Measurements from ENCODE around the gene ABCD2.

The ABCD2 gene

DNA sequence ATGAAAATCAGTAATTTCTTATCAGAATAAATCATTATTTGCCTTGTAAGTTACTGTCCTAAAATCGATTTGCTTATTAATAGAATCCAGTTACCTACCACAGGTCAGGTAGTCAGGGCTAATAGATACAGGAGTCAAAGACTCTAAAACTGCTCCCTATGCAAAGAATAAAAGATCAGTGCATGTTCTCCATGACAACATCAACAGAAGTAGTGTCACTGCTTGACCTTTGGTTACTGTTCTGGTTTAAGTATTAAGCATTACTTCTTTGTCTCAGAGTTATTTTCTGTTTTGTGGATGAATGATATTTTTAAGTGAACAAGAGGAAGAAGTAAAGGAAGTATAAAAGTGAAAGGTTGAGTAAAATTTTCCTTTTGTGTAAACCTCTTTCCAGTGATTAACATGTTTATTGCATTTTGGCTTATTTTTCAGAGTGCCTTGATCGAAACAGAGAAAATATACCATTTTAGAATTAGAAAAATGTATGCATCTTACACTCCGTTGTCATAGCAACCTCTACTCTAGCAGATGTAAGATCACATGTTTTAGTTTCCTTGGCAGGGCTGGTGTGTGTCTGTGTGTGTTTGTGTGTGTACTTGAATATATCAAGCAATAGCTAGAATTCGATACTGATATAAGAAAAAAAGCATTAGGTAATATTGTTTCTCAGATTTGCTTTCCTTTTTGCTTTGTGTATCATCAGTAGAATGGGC lies 44.7 kb downstream of the ABCD2 start:
- TF ChIP-seq REST (IDR thresholded peaks at IDR 0.05; ENCODE audit: insufficient read depth in 1 of 2, low read depth in 2 of 2, low read length in 2 of 2), result no peak

DNA sequence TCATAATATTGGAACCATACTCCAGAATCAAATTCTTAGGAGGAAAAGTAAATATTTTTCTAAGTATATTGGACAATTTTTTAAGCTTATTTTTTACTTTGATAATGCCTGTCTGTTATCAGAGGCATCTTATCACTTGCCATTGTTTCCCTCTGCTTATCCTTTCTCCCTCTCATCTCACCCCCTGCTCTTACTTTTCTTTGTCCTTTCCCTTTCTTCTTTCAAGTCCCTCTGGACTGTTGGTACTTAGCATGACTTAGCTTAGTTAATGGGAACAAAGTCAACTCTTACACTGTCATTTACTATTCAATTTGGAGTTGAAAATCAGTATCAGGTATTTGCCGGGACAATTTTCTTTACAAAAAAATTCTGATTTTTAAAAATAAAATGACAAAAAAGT lies 45.2 kb downstream of the ABCD2 start:
- TF ChIP-seq TAF1 (IDR thresholded peaks at IDR 0.05; ENCODE audit: borderline replicate concordance, insufficient read depth, low read length), result no peak
- no peak for TF ChIP-seq SIN3A (IDR thresholded peaks at IDR 0.05; ENCODE audit: borderline replicate concordance, insufficient read depth, low read length)
- TF ChIP-seq POLR2AphosphoS5 (IDR thresholded peaks at IDR 0.05; ENCODE audit: low read depth, low read length), result no peak
- no peak for TF ChIP-seq REST (IDR thresholded peaks at IDR 0.05; ENCODE audit: insufficient read depth in 1 of 2, low read depth in 2 of 2, low read length in 2 of 2)
- no peak for TF ChIP-seq FOXP2 (optimal IDR thresholded peaks at IDR 0.05; ENCODE audit: borderline replicate concordance, extremely low read depth, extremely low read length, insufficient read depth)

DNA sequence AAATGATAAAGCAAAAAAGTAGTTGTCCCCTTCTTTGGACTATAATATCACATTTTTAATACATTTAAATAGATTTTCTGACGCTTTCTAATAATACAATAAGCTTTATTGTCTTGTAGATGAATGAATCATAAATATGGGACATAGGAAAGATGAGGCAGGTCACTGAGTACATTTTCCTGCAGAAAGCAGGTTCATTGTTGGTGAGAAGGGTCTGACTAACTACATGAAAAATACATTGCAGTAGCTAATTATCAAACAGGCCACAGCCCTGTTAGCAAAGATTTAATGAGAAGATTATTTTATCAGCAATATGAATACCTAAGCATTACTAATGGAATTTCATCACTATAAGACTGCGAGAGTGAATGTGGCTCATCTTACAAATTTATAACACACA lies 45.6 kb downstream of the ABCD2 start:
- TF ChIP-seq SIN3A (IDR thresholded peaks at IDR 0.05; ENCODE audit: borderline replicate concordance, insufficient read depth, low read length) (no peak), FOXP2 (optimal IDR thresholded peaks at IDR 0.05; ENCODE audit: borderline replicate concordance, extremely low read depth, extremely low read length, insufficient read depth) (no peak), REST (IDR thresholded peaks at IDR 0.05; ENCODE audit: insufficient read depth in 1 of 2, low read depth in 2 of 2, low read length in 2 of 2) (no peak), TAF1 (IDR thresholded peaks at IDR 0.05; ENCODE audit: borderline replicate concordance, insufficient read depth, low read length) (no peak), POLR2AphosphoS5 (IDR thresholded peaks at IDR 0.05; ENCODE audit: low read depth, low read length) (no peak)

DNA sequence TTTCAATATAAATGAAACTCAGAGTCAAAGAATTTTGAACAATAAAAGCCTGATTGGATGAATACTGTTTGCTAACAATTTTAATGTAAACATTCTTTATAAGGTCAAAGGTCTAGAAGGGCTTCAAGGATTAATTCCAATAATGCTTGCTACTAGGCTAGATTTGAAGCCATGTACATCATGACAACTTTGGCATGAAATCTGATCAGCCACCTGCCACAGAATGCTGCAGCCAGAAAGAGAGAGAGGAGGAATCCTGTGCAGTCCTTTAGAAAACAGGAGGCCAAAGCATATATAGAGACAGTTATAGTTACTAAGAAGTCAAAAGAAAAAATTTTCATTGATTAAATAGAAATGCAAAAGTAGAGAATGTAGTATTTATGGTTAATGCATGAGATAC lies 47.1 kb downstream of the ABCD2 start:
- TF ChIP-seq SIN3A (IDR thresholded peaks at IDR 0.05; ENCODE audit: borderline replicate concordance, insufficient read depth, low read length) (no peak), REST (IDR thresholded peaks at IDR 0.05; ENCODE audit: insufficient read depth in 1 of 2, low read depth in 2 of 2, low read length in 2 of 2) (no peak), FOXP2 (optimal IDR thresholded peaks at IDR 0.05; ENCODE audit: borderline replicate concordance, extremely low read depth, extremely low read length, insufficient read depth) (no peak), POLR2AphosphoS5 (IDR thresholded peaks at IDR 0.05; ENCODE audit: low read depth, low read length) (no peak), TAF1 (IDR thresholded peaks at IDR 0.05; ENCODE audit: borderline replicate concordance, insufficient read depth, low read length) (no peak)

GRCh38 chr12:39571351-39571750 lies 48.3 kb downstream of the ABCD2 start:
- no peak for TF ChIP-seq TAF1 (IDR thresholded peaks at IDR 0.05; ENCODE audit: borderline replicate concordance, insufficient read depth, low read length)
- TF ChIP-seq FOXP2 (optimal IDR thresholded peaks at IDR 0.05; ENCODE audit: borderline replicate concordance, extremely low read depth, extremely low read length, insufficient read depth), result no peak
- no peak for TF ChIP-seq POLR2AphosphoS5 (IDR thresholded peaks at IDR 0.05; ENCODE audit: low read depth, low read length)
- no peak for TF ChIP-seq SIN3A (IDR thresholded peaks at IDR 0.05; ENCODE audit: borderline replicate concordance, insufficient read depth, low read length)
- no peak for TF ChIP-seq REST (IDR thresholded peaks at IDR 0.05; ENCODE audit: insufficient read depth in 1 of 2, low read depth in 2 of 2, low read length in 2 of 2)

Data from PFSK-1 (cell line).